GM18861 (cell line): Measurements from ENCODE around the gene GNG2.

Experiments used
- ATAC-seq: cut with Tn5 transposase; IDR thresholded peaks from one replicate; pipeline ENCODE4 v1.9.1; 2021; ENCODE audit not compliant: unreplicated experiment

GNG2 gene

GRCh38 chr14:51855234-51855633 is 5.2 kb upstream of the GNG2 start:
- no peak for ATAC-seq

- no peak for ATAC-seq
Observed at GRCh38 chr14:51856792-51857296, 3.6 kb upstream of the GNG2 start.

- no peak for ATAC-seq
Observed at GRCh38 chr14:51859131-51859530, 1.3 kb upstream of the GNG2 start.

- no peak for ATAC-seq
Observed at GRCh38 chr14:51860825-51861499, 550 bp downstream of the GNG2 start.

- ATAC-seq = no peak
Observed at GRCh38 chr14:51862176-51862796, 1.9 kb downstream of the GNG2 start.

GRCh38 chr14:51862860-51863259 is 2.4 kb downstream of the GNG2 start:
- ATAC-seq = no peak

GRCh38 chr14:51865953-51866747 is 5.7 kb downstream of the GNG2 start:
- ATAC-seq = no peak

GRCh38 chr14:51867741-51868140 is 7.3 kb downstream of the GNG2 start:
- no peak for ATAC-seq

GRCh38 chr14:51868405-51868804 is 8.0 kb downstream of the GNG2 start:
- ATAC-seq = no peak

GRCh38 chr14:51869411-51870100 is 9.1 kb downstream of the GNG2 start:
- ATAC-seq = no peak

GRCh38 chr14:51870606-51871005 is 10.2 kb downstream of the GNG2 start:
- no peak for ATAC-seq

GRCh38 chr14:51871846-51872245 is 11.4 kb downstream of the GNG2 start:
- no peak for ATAC-seq

GRCh38 chr14:51872396-51872795 is 12.0 kb downstream of the GNG2 start:
- ATAC-seq = no peak

- ATAC-seq = peak; percentile 90
Observed at GRCh38 chr14:51873221-51873893, 12.9 kb downstream of the GNG2 start.

GRCh38 chr14:51877810-51878209 is 17.4 kb downstream of the GNG2 start:
- ATAC-seq = no peak

GRCh38 chr14:51879170-51879569 is 18.8 kb downstream of the GNG2 start:
- no peak for ATAC-seq

- ATAC-seq = no peak
Observed at GRCh38 chr14:51880835-51881580, 20.6 kb downstream of the GNG2 start.

GRCh38 chr14:51881636-51882035 is 21.2 kb downstream of the GNG2 start:
- no peak for ATAC-seq

- ATAC-seq = no peak
Observed at GRCh38 chr14:51883232-51883631, 22.8 kb downstream of the GNG2 start.
